Effector memory CD8-positive, alpha-beta T cell (primary cell): Measurements from ENCODE around the gene DPF3.
"Not testable (repeated sequence)": the region's sequence is repeated elsewhere in the genome, so short reads cannot be mapped to it uniquely, and the experiment has no call there.

Source experiments
- ATAC-seq: fragments of 150-1000 bp; cut with Tn5 transposase; replicated peaks from 2 replicates; pipeline ENCODE4 v1.10.0; 2021; ENCODE audit warnings: mild to moderate bottlenecking, moderate library complexity
- DNase-seq, 3 experiments: peaks; one replicate each; pipeline ENCODE4 v3.0.0; 2021
- H3K27ac Mint-ChIP-seq, 2 donors: one replicate each; pipeline ENCODE4 v1.8.0; 2022; ENCODE audit warnings: mild to moderate bottlenecking in 2 of 2, mixed read lengths in 2 of 2, moderate library complexity in 2 of 2
- H3K27me3 Mint-ChIP-seq, 2 donors: one replicate each; pipeline ENCODE4 v1.8.0; 2022; ENCODE audit warnings: mixed read lengths in 2 of 2
- H3K36me3 Mint-ChIP-seq: one replicate; pipeline ENCODE4 v1.8.0; 2022; ENCODE audit warnings: mild to moderate bottlenecking, moderate library complexity, mixed read lengths; ENCODE audit not compliant: insufficient read depth
- H3K4me1 Mint-ChIP-seq, 2 donors: one replicate each; pipeline ENCODE4 v1.8.0; 2022; ENCODE audit warnings: low read depth in 2 of 2, mixed read lengths in 2 of 2
- H3K4me3 Mint-ChIP-seq, 2 donors: one replicate each; pipeline ENCODE4 v1.8.0; 2022; ENCODE audit warnings: mild to moderate bottlenecking in 2 of 2, mixed read lengths in 2 of 2, moderate library complexity in 2 of 2
- H3K9me3 Mint-ChIP-seq, 2 donors: one replicate each; pipeline ENCODE4 v1.8.0; 2022; ENCODE audit warnings: mixed read lengths in 2 of 2

DPF3 gene

DNA sequence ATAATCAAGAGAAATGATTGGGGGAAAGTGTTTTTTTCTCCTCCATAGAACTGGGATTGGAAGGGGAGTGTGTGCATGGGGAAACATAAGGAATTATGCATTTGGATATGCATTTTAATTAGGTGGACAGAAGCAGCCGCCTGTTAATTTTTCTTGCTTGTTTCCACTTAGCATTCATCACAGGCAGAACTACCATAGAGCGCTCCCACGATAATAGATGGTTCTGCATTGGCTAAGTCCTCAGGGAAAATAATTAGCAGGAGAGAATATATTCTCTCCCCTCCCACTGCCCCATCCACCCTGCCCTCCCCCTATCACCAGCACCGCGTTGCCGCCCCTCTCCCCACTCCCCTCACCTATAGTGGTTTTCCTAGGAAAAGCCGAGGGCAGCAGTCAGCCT lies 11.4 kb downstream of the DPF3 start:
- DNase-seq: no peak
- Mint-ChIP-seq H3K9me3 (no peaks in the 10 kb centered on the region), H3K27ac (no peak overlapping the region), H3K4me3 (no peak overlapping the region), H3K4me1 (no peaks in the 10 kb centered on the region), H3K36me3 (no peaks in the 10 kb centered on the region), H3K27me3 (peaks cover 5 to 19% of the 10 kb centered on the region in 2 donors)
- ATAC-seq: no peak

- Mint-ChIP-seq H3K4me3 (no peak overlapping the region), H3K27me3 (peaks cover under 1 to 22% of the 10 kb centered on the region in 2 donors), H3K27ac (no peak overlapping the region), H3K36me3 (no peaks in the 10 kb centered on the region), H3K9me3 (no peaks in the 10 kb centered on the region), H3K4me1 (no peaks in the 10 kb centered on the region)
- ATAC-seq (no peak), DNase-seq (no peak)
These were observed 11.9 kb downstream of the DPF3 start for GRCh38 chr14:72882047-72882446.

GRCh38 chr14:72881543-72881942 lies 12.4 kb downstream of the DPF3 start:
- DNase-seq (no peak), ATAC-seq (no peak)
- Mint-ChIP-seq H3K4me1 (no peaks in the 10 kb centered on the region), H3K9me3 (no peaks in the 10 kb centered on the region), H3K27me3 (peaks cover 0 to 27% of the 10 kb centered on the region in 2 donors), H3K4me3 (no peak overlapping the region), H3K27ac (no peak overlapping the region), H3K36me3 (no peaks in the 10 kb centered on the region)

DNA sequence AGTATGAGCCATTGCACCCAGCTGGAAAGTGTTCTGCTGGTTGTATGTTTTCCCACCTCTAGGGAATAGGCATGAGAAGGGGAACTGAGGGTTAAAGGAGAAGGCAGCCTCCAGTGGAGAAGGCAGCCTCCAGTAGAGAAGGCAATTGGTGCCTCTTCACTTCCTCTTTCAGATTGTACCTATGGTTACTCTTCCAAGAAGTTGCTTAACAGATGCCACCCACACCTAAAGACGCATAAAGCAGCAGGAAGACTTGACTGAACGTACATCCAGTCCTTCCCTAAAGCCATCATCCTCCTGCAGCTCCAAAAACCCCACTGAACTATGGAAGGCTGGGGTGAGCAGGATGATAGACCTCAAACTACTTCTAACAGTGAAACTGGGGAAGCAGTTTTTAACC lies 13.1 kb downstream of the DPF3 start:
- Mint-ChIP-seq H3K4me1 (no peaks in the 10 kb centered on the region), H3K27me3 (peaks cover 0 to 31% of the 10 kb centered on the region in 2 donors), H3K9me3 (no peaks in the 10 kb centered on the region), H3K4me3 (no peak overlapping the region), H3K27ac (no peak overlapping the region), H3K36me3 (no peaks in the 10 kb centered on the region)
- DNase-seq (no peak), ATAC-seq (no peak)

DNA sequence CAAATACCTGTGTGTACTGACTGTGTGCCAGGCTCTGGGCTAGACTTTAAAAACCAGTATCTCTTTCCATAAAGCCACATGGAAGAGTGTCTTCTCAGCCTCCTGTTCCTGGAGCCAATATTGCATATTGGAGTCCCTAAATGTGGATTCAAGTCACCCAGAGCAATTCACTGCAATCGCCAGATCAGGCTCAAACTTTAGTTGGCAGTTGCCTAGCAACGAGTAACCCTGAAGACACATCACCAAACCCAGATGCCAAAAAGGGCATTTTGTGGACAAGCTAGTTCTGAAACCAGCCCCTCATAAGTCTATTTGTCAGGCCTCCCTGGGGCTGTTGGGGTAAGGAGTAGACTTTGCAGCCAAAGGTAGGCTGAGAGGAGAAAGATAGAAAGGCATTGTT lies 13.7 kb downstream of the DPF3 start:
- no peak overlapping the region for H3K27ac Mint-ChIP-seq
- no peaks in the 10 kb centered on the region for H3K9me3 Mint-ChIP-seq
- no peaks in the 10 kb centered on the region for H3K4me1 Mint-ChIP-seq
- no peak for ATAC-seq
- peaks cover 0 to 31% of the 10 kb centered on the region in 2 donors for H3K27me3 Mint-ChIP-seq
- no peak for DNase-seq
- no peak overlapping the region for H3K4me3 Mint-ChIP-seq
- H3K36me3 Mint-ChIP-seq: no peaks in the 10 kb centered on the region

DNA sequence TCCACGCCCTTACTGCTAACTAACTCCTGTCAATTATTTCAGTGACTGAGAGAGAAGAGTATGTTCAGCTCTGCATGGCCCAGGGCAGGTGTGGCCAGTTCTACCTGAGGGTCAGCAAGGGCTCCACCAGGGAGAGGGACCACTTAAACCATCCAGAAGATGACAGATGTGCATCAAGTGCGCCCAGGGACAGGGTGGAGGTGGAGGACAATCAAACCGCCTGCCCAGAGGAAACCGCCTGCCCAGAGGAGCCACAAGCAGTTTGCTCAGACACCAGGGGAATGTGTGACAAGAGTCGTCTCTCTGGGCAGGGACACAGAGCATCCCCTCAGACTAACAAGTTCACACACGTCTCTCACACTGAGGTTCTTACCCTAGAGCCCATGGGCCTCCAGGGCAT lies 14.5 kb downstream of the DPF3 start:
- ATAC-seq: no peak
- Mint-ChIP-seq H3K27ac (no peak overlapping the region), H3K36me3 (no peaks in the 10 kb centered on the region), H3K27me3 (peaks cover 6 to 31% of the 10 kb centered on the region in 2 donors), H3K4me1 (no peaks in the 10 kb centered on the region), H3K4me3 (no peak overlapping the region), H3K9me3 (no peaks in the 10 kb centered on the region)
- DNase-seq: no peak

DNA sequence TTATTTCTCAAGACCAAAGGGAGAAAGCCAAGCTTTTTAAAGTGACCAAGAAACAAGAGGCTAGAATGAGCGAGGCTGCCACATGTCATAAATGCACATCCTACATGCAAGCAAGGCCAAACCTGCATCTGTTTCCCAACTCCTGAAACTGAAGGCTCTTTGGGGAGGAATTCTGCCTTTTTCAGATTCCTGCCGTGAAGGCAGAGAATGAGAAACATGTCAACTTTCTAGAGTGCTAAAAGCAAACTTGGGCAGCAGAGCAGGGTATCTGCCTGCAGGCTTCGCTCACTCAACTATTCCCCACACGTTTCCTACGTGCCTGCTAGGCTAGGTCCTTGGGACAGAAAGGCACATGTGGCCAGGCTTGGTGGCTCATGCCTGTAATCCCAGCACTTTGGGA lies 15.2 kb downstream of the DPF3 start:
- no peak overlapping the region for H3K4me3 Mint-ChIP-seq
- no peak overlapping the region for H3K27ac Mint-ChIP-seq
- no peaks in the 10 kb centered on the region for H3K4me1 Mint-ChIP-seq
- H3K9me3 Mint-ChIP-seq: no peaks in the 10 kb centered on the region
- no peaks in the 10 kb centered on the region for H3K36me3 Mint-ChIP-seq
- peaks cover 7 to 31% of the 10 kb centered on the region in 2 donors for H3K27me3 Mint-ChIP-seq
- no peak for DNase-seq
- no peak for ATAC-seq

DNA sequence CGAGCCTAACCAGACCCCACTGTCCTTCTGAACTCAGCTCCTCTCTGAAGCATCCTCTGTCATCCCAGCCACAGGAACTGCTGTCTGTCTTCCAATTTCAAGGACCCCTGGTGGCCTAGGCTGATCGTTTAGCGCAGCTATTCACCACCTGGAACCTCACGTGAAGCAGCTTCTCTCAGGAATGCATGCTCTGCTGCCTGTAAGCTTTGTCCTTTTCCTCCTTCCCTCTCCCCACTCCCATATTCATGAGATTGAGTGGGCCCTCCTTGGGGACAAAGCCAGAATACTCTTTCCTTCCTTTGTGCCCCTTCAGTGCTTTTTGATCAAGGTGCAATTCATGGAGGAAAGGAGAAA lies 17.2 kb downstream of the DPF3 start:
- Mint-ChIP-seq H3K9me3 (no peaks in the 10 kb centered on the region), H3K4me1 (no peaks in the 10 kb centered on the region), H3K27ac (no peak overlapping the region), H3K27me3 (peaks cover 7 to 22% of the 10 kb centered on the region in 2 donors), H3K36me3 (no peaks in the 10 kb centered on the region), H3K4me3 (no peak overlapping the region)
- no peak for ATAC-seq
- no peak for DNase-seq

DNA sequence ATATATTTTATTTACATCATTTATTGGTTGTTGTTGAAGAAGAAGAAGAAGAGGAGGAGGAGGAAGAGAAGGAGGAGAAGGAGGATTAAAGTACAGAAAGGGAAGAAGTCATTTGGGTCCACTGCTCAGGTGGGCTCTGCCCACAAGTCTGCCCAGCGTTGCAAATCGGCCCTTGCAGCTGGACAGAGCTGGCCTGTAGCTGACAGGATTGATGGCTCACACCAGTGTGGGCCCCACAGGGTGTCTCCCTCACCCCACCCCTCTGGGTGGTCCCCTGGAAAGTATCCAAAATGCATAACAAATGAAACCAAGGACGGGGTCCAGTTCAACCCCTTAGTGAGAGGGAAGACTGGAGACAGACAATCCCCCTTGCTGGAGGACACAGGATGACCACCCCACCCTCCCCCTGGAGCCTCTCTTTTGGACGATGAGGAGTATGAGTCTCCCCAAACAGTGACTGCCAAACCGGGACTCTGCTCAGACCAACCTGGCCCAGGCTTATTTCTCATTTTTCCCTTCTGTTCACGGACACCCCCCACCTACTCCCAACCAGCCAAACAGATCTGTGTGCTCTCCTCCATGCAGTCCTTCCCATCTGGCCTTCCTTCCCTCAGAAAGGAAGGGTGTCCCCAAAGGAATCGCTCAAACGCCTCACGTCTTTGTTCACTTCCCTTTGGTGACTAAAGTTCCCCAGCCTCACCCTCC lies 17.7 kb downstream of the DPF3 start:
- no peak for DNase-seq
- Mint-ChIP-seq H3K9me3 (no peaks in the 10 kb centered on the region), H3K4me1 (no peaks in the 10 kb centered on the region), H3K27ac (no peak overlapping the region), H3K36me3 (no peaks in the 10 kb centered on the region), H3K27me3 (peaks cover 7 to 22% of the 10 kb centered on the region in 2 donors), H3K4me3 (no peak overlapping the region)
- ATAC-seq: no peak

GRCh38 chr14:72870878-72871277 lies 23.0 kb downstream of the DPF3 start:
- H3K9me3 Mint-ChIP-seq, ATAC-seq, DNase-seq, H3K4me3 Mint-ChIP-seq, H3K27ac Mint-ChIP-seq, H3K4me1 Mint-ChIP-seq, H3K36me3 Mint-ChIP-seq: not testable (repeated sequence)
- H3K27me3 Mint-ChIP-seq: peaks cover 0 to 21% of the 10 kb centered on the region in 2 donors

- H3K4me1 Mint-ChIP-seq: no peaks in the 10 kb centered on the region
- H3K9me3 Mint-ChIP-seq: no peaks in the 10 kb centered on the region
- H3K27ac Mint-ChIP-seq: no peak overlapping the region
- no peak for ATAC-seq
- H3K4me3 Mint-ChIP-seq: no peak overlapping the region
- no peaks in the 10 kb centered on the region for H3K36me3 Mint-ChIP-seq
- DNase-seq: no peak
- peaks cover 0 to 18% of the 10 kb centered on the region in 2 donors for H3K27me3 Mint-ChIP-seq
These were observed 24.2 kb downstream of the DPF3 start for GRCh38 chr14:72869407-72870329.

GRCh38 chr14:72868500-72868899 lies 25.4 kb downstream of the DPF3 start:
- DNase-seq (no peak), ATAC-seq (no peak)
- H3K27ac Mint-ChIP-seq: no peak overlapping the region
- no peaks in the 10 kb centered on the region for H3K4me1 Mint-ChIP-seq
- peaks cover 0 to 14% of the 10 kb centered on the region in 2 donors for H3K27me3 Mint-ChIP-seq
- no peaks in the 10 kb centered on the region for H3K9me3 Mint-ChIP-seq
- no peaks in the 10 kb centered on the region for H3K36me3 Mint-ChIP-seq
- H3K4me3 Mint-ChIP-seq: no peak overlapping the region

GRCh38 chr14:72864712-72865365 lies 29.1 kb downstream of the DPF3 start:
- Mint-ChIP-seq H3K4me1 (no peaks in the 10 kb centered on the region), H3K36me3 (no peaks in the 10 kb centered on the region), H3K27ac (no peak overlapping the region), H3K27me3 (peaks cover 0 to 20% of the 10 kb centered on the region in 2 donors), H3K9me3 (no peaks in the 10 kb centered on the region), H3K4me3 (no peak overlapping the region)
- ATAC-seq (no peak), DNase-seq (no peak)
